Neural cell (in vitro differentiated cells): ENCODE data around the gene NPAS4.

ENCODE experiments used
- EZH2 ChIP-seq: fragments of 200-600, 300-800 bp; shearing (Covaris generic), sonication (generic); IDR thresholded peaks from 2 replicates; pipeline ENCODE4 v1.6.1; 2014; ENCODE audit warnings: antibody characterized with exemption, low read length, borderline replicate concordance, mild to moderate bottlenecking; ENCODE audit not compliant: insufficient read depth, poor library complexity, severe bottlenecking
- TF ChIP-seq, protein P1 (sequence below): fragments of 450-650 bp; IDR thresholded peaks from 2 replicates; pipeline ENCODE4 v1.5.1; 2014; ENCODE audit warnings: antibody characterized with exemption, mild to moderate bottlenecking, moderate library complexity; ENCODE audit not compliant: poor library complexity, severe bottlenecking

DNA sequence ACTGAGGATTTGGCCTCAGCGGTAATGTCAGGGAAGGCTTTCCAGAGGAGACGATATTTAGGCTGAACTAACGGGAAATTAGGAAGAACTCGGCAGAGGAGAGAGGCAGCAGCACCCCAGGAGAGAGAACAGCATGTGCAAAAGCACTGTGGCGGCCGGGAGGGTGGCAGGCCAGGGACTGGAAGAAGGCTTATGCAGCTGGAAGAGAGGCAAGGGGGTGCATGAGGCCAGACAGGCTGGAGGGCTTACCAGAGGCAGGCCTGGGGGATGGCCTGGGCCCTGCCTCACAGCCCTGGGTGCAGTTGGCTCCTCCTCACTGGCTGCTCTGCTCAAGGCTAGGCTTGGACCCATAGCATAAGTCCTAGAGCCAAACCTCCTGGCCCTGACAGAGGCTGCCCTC lies 7.7 kb upstream of the NPAS4 start:
- TF ChIP-seq, protein P1, sequence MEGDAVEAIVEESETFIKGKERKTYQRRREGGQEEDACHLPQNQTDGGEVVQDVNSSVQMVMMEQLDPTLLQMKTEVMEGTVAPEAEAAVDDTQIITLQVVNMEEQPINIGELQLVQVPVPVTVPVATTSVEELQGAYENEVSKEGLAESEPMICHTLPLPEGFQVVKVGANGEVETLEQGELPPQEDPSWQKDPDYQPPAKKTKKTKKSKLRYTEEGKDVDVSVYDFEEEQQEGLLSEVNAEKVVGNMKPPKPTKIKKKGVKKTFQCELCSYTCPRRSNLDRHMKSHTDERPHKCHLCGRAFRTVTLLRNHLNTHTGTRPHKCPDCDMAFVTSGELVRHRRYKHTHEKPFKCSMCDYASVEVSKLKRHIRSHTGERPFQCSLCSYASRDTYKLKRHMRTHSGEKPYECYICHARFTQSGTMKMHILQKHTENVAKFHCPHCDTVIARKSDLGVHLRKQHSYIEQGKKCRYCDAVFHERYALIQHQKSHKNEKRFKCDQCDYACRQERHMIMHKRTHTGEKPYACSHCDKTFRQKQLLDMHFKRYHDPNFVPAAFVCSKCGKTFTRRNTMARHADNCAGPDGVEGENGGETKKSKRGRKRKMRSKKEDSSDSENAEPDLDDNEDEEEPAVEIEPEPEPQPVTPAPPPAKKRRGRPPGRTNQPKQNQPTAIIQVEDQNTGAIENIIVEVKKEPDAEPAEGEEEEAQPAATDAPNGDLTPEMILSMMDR: no peak
- TF ChIP-seq EZH2: no peak
